HFFc6 (cell line): Measurements from ENCODE around the gene PIP4K2C. TPM values are rescaled to one million over a fixed set of nuclear protein-coding genes. Genes with fewer than 3 reads are reported as not detected.

ENCODE experiments used
- DNase-seq: peaks from one replicate; pipeline ENCODE4 v3.0.0-alpha.2; 2018
- H3K27ac Mint-ChIP-seq: 2 replicates; pipeline ENCODE4 v1.8.0; 2020; ENCODE audit warnings: mild to moderate bottlenecking, mixed read lengths
- H3K27me3 Mint-ChIP-seq: 2 replicates; pipeline ENCODE4 v1.8.0; 2021; ENCODE audit warnings: mild to moderate bottlenecking, moderate library complexity, mixed read lengths; ENCODE audit not compliant: insufficient read depth
- H3K36me3 Mint-ChIP-seq: 2 replicates; pipeline ENCODE4 v1.8.0; 2021; ENCODE audit warnings: low read depth, mixed read lengths
- H3K4me1 Mint-ChIP-seq: 2 replicates; pipeline ENCODE4 v1.8.0; 2020; ENCODE audit warnings: low read depth, mixed read lengths
- H3K4me3 Mint-ChIP-seq: 2 replicates; pipeline ENCODE4 v1.8.0; 2020; ENCODE audit warnings: mild to moderate bottlenecking, moderate library complexity, mixed read lengths
- H3K9me3 Mint-ChIP-seq: 2 replicates; pipeline ENCODE4 v1.8.0; 2020; ENCODE audit warnings: mild to moderate bottlenecking, mixed read lengths
- CTCF ChIP-seq: fragments of 200-600 bp; sonication (generic); IDR thresholded peaks from 2 replicates; pipeline ENCODE4 v1.5.0; 2021; ENCODE audit warnings: antibody characterized with exemption, mild to moderate bottlenecking
- total RNA-seq, 6 experiments: library from RNA; stranded (reverse); fragmentation: NEBNext Ultra II Directional; extraction: Animal tissue kit (Norgen Biotek cat#: 25700); gene quantifications; 2 replicates in 1 of 6; 3 replicates in 5 of 6; pipeline ENCODE4 v1.2.3, GENCODE V29; 2021

PIP4K2C gene
- total RNA-seq, 6 experiments from 2014 or later: 21.1 to 33.1 (median 24.3) TPM

DNA sequence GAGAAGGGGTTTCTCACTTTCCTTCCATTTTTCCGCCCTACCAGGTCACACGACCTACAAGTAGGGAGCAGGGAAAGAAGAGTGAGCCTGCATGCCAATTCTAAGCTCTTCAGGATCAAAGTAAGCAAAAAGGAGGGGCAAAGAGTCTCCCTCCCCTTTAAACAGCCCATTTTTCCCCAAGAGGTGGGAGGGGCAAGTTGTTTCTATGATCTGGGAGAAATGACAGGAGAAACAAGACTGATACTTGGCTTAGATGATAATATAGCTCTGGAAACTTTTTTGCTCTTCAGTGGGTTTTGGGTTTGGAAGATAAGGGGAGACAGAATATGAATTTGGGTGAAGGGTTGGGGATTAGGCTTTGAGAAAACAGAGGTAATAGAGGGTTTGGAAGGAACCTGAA lies 15.4 kb downstream of the PIP4K2C start:
- H3K27ac Mint-ChIP-seq: no peak overlapping the region
- H3K36me3 Mint-ChIP-seq: no peaks in the 10 kb centered on the region; the same call in 1 of the 2 replicates
- no peak for TF ChIP-seq CTCF
- H3K9me3 Mint-ChIP-seq: no peaks in the 10 kb centered on the region
- H3K4me3 Mint-ChIP-seq: no peak overlapping the region
- peaks cover 4% of the 10 kb centered on the region for H3K27me3 Mint-ChIP-seq
- peaks cover 26% of the 10 kb centered on the region for H3K4me1 Mint-ChIP-seq
- DNase-seq: no peak

- H3K27me3 Mint-ChIP-seq: peaks cover 4% of the 10 kb centered on the region
- no peaks in the 10 kb centered on the region for H3K9me3 Mint-ChIP-seq
- no peak for TF ChIP-seq CTCF
- no peaks in the 10 kb centered on the region; the same call in 1 of the 2 replicates for H3K36me3 Mint-ChIP-seq
- no peak overlapping the region for H3K4me3 Mint-ChIP-seq
- H3K4me1 Mint-ChIP-seq: peaks cover 26% of the 10 kb centered on the region
- DNase-seq: no peak
- H3K27ac Mint-ChIP-seq: no peak overlapping the region
Measured at GRCh38 chr12:57606821-57607220, 15.8 kb downstream of the PIP4K2C start.

- no peak for TF ChIP-seq CTCF
- no peaks in the 10 kb centered on the region for H3K9me3 Mint-ChIP-seq
- DNase-seq: no peak
- H3K27me3 Mint-ChIP-seq: peaks cover 4% of the 10 kb centered on the region
- no peaks in the 10 kb centered on the region for H3K36me3 Mint-ChIP-seq
- peaks cover 33% of the 10 kb centered on the region for H3K4me1 Mint-ChIP-seq
- no peak overlapping the region for H3K4me3 Mint-ChIP-seq
- H3K27ac Mint-ChIP-seq: no peak overlapping the region
Measured at GRCh38 chr12:57607958-57608663, 17.1 kb downstream of the PIP4K2C start.

GRCh38 chr12:57609101-57609780 lies 18.2 kb downstream of the PIP4K2C start:
- Mint-ChIP-seq H3K36me3 (no peaks in the 10 kb centered on the region), H3K9me3 (no peaks in the 10 kb centered on the region), H3K4me3 (no peak overlapping the region), H3K27ac (no peak overlapping the region), H3K27me3 (peaks cover 4% of the 10 kb centered on the region), H3K4me1 (peaks cover 24% of the 10 kb centered on the region)
- no peak for TF ChIP-seq CTCF
- no peak for DNase-seq

DNA sequence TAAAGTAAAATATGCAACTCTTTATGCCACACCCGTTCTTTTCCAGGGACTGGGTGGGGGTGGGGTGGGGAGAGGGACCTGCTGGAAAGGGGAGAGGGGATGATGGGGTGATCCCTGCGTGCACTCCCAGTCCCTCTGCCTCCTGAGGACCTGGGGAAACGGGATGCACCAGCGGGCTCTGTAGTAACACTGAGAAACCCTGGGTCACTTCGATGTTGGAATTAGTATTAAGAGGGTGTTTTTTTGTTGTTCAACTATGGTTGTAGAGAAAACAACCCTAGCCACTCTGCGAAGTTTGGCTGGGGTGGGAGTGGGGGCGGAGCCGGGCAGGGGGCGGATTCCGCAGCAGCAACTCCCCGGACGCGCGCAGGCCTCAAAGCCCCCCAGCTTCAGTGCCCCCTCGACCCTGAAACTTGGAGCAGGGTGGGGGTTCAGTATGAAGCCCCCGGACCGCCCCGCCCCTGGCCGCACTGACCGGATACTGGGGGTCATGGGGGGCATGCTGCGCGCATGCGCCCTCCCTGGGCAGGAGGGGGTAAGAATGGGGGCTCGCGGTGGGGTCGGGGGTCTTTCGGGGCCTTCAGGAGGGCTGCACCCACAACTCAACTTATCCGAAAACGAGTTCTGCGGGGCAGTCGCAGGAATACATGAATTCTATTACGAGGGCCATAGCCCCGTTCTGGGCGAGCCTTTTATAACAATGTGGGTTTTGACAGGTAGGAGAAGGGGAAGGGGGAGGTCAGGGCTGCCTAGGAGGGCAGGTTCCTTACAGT lies 19.0 kb downstream of the PIP4K2C start:
- TF ChIP-seq CTCF: no peak
- DNase-seq: no peak
- H3K4me3 Mint-ChIP-seq: peak overlapping the region; percentile 73; the same call in 1 of the 2 replicates
- H3K27ac Mint-ChIP-seq: no peak overlapping the region
- no peaks in the 10 kb centered on the region for H3K9me3 Mint-ChIP-seq
- H3K4me1 Mint-ChIP-seq: peaks cover 22% of the 10 kb centered on the region
- H3K36me3 Mint-ChIP-seq: no peaks in the 10 kb centered on the region
- peaks cover 4% of the 10 kb centered on the region for H3K27me3 Mint-ChIP-seq
